Measurements from ENCODE around the gene C14orf180. TPM values are rescaled to one million over a fixed set of nuclear protein-coding genes. Genes with fewer than 3 reads are reported as not detected.
A peak's percentile ranks its signal among the peaks of the same experiment; 100 is the strongest.

The C14orf180 gene
- total RNA-seq, 1 experiment from 2014 or later, result not detected

DNA sequence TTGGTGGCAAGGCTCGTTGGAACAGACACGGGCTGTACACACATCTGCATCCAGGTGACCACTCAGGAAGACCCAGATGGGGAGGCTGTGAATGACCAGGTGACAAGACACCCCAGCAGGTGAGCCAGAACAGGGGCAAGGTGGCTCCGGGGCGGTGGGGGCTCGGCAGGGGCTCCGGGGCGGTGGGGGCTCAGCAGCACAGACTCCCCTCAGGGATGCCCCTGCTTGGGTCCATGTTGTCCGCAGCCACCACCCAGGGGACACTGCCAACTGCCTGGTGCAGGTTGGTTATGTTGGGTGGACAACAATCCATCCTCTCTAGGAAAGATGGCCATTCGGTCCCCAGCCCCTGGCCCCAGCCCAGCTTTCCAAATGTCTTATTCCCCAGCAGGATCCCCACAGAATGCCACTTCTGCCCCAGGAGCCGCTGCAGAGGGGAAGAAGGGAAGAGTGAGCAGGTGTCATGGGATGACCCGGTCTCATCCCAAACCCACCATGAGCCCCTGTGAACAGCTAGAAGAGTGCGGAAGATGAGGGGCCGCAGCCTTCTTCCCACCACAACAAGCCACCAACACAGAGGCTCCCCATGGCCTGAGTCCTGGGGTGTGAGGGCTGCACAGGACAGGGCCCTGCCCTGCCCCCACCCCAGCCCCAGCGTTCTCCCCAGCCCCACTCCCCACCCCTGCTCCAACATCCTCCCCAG is 31.4 kb upstream of the C14orf180 start:
- in situ Hi-C loops (cut with HindIII; ENCODE audit: low pct_unique_long_range_greater_than_20kb, low sequenced_read_pairs), result no loop called here
- no peak for DNase-seq (ENCODE audit: low read depth, low spot score)

- in situ Hi-C loops (cut with HindIII; ENCODE audit: low pct_unique_long_range_greater_than_20kb, low sequenced_read_pairs), result no loop called here
These were observed 30.6 kb upstream of the C14orf180 start for GRCh38 chr14:104548802-104549535.

GRCh38 chr14:104549536-104550339 is 29.8 kb upstream of the C14orf180 start:
- in situ Hi-C loops (cut with HindIII; ENCODE audit: low pct_unique_long_range_greater_than_20kb, low sequenced_read_pairs), result no loop called here

More at GRCh38 chr14:104548802-104549535, 30.6 kb upstream of the C14orf180 start:
- DNase-seq (ENCODE audit: low read depth, low spot score), result no peak

GRCh38 chr14:104550340-104550860 is 29.2 kb upstream of the C14orf180 start:
- in situ Hi-C loops (cut with HindIII; ENCODE audit: low pct_unique_long_range_greater_than_20kb, low sequenced_read_pairs), result no loop called here
- DNase-seq (ENCODE audit: low read depth, low spot score), result no peak

More at GRCh38 chr14:104549536-104550339, 29.8 kb upstream of the C14orf180 start:
- DNase-seq (ENCODE audit: low read depth, low spot score), result no peak

- peak; percentile 29 for DNase-seq (ENCODE audit: low read depth, low spot score)
- in situ Hi-C loops (cut with HindIII; ENCODE audit: low pct_unique_long_range_greater_than_20kb, low sequenced_read_pairs), result no loop called here
These were observed 28.5 kb upstream of the C14orf180 start for GRCh38 chr14:104550861-104551728.

DNA sequence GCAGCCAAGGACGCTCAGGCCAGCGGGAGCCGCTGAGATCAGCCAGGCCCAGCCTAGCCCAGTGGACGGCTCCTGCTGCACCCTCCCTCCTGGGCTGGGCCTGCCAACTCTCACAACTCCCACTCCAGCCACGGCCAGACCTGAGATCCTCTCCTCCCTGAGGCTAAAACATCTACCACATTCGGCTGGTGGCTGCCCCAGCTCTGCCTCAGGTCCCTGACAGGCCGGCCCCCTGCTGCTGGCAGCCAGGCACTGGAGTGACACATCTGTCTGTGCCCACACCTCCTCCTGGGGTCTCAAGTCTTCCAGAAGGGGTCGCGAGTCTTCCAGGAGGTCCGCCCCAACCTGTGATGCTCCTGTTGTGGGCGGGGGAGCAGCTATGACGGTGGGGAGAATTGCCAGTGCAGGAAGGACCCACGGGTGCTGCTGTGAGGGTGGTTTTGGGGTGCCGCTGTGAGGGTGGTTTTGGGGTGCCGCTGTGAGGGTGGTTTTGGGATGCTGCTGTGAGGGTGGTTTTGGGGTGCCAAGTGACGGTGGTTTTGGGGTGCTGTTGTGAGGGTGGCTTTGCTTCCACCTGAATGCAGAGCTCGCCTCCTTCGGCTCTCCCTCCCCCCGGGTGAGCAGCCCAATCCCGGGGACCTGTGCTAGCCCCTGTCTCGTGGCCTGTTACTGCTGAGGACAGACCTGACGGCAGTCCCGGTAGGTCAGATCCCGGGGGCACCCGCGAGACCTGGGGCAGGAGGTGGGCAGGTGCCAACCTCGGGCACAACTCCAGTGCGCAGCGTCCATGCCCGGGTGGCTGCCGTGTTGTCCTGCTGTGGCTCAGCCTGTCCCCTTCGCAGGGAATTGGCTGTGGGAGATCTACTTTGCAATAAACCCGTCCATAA is 27.5 kb upstream of the C14orf180 start:
- in situ Hi-C loops (cut with HindIII; ENCODE audit: low pct_unique_long_range_greater_than_20kb, low sequenced_read_pairs), result no loop called here

GRCh38 chr14:104552738-104553125 is 26.8 kb upstream of the C14orf180 start:
- in situ Hi-C loops (cut with HindIII; ENCODE audit: low pct_unique_long_range_greater_than_20kb, low sequenced_read_pairs), result no loop called here
- DNase-seq (ENCODE audit: low read depth, low spot score), result no peak

More for the DNA sequence above, 27.5 kb upstream of the C14orf180 start:
- no peak for DNase-seq (ENCODE audit: low read depth, low spot score)

GRCh38 chr14:104553166-104554087 is 26.1 kb upstream of the C14orf180 start:
- no peak for DNase-seq (ENCODE audit: low read depth, low spot score)
- in situ Hi-C loops (cut with HindIII; ENCODE audit: low pct_unique_long_range_greater_than_20kb, low sequenced_read_pairs), result no loop called here

GRCh38 chr14:104554088-104554607 is 25.4 kb upstream of the C14orf180 start:
- in situ Hi-C loops (cut with HindIII; ENCODE audit: low pct_unique_long_range_greater_than_20kb, low sequenced_read_pairs), result no loop called here
- DNase-seq (ENCODE audit: low read depth, low spot score), result no peak

DNA sequence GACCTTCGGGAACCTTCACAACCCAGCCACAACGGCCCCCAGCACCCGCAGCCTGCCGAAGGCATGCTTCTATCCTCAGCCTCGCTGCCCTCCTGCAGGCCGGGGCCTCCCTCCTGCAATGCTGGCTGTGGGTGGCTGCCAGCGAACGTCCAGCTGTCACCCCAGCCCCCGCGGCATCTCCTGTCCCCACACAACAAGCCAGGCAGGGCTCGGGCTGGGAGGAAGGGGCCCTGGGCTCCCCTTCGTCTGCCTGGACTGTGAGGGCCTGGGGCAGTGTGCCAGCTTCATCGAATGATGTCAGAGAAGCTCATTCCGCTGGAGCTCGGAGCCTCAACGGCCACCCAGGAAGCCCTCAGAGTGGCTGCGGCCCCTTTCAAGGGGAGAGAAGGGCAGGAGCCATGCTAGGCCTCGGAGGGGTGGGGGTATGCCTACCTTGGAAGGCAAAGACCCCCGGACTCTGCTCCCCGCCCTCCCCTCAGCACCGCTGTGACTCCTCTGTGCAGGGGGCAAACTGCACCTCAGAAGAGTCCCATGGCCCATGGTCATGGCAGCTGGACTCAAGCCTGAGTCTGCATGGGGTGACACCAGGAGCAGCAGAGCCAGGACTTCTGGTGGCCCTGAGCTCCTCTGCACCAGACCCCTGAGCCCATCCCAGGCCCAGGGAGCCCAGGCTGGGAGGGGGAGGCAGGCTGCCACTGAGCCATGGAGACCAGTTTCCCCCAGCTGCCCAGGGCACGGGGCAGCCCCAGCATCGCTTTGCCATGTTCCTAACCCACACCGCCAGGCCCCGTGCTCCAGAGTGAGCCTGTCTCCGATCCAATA is 24.7 kb upstream of the C14orf180 start:
- in situ Hi-C loops (cut with HindIII; ENCODE audit: low pct_unique_long_range_greater_than_20kb, low sequenced_read_pairs), result no loop called here
- DNase-seq (ENCODE audit: low read depth, low spot score), result no peak

DNA sequence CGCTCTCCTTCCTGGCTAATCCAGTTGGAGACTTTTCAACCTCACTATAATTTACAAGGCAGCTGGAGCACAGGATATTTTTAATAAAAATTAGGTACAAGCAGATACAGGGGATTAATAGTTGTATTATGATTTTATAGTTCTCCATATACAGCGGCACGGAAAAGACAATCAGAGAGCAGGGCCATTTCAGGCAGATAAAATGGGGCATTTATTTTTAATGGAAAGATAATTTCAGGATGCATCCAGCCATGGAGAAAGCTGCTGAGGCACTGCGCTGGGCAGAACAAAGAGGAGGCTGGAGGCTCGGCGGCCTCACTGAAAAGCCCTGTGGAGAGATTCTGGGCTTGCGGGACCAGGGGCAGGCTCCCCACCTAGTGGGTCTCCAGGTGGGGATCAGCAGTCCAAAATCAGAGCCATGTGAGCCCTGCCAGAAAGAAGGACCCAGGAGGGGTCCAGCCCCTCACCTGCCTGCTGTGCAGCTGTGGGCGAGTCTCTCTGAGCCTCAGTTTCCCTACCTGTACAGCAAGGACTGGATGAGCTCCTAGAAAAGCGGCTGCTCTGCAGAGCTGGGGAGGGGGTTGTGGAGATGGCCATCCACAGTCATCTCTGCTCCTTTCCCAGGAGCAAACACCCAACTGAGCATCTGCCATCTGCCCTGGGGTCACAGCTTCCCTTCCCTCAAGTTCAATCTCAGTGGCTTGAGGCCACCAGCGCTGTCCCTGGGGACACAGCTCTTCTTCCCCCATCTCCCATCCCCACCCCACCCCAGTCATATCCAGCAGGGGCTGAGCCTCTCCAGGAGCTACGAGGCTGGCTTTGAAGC is 23.9 kb upstream of the C14orf180 start:
- in situ Hi-C loops (cut with HindIII; ENCODE audit: low pct_unique_long_range_greater_than_20kb, low sequenced_read_pairs), result no loop called here
- no peak for DNase-seq (ENCODE audit: low read depth, low spot score)

DNA sequence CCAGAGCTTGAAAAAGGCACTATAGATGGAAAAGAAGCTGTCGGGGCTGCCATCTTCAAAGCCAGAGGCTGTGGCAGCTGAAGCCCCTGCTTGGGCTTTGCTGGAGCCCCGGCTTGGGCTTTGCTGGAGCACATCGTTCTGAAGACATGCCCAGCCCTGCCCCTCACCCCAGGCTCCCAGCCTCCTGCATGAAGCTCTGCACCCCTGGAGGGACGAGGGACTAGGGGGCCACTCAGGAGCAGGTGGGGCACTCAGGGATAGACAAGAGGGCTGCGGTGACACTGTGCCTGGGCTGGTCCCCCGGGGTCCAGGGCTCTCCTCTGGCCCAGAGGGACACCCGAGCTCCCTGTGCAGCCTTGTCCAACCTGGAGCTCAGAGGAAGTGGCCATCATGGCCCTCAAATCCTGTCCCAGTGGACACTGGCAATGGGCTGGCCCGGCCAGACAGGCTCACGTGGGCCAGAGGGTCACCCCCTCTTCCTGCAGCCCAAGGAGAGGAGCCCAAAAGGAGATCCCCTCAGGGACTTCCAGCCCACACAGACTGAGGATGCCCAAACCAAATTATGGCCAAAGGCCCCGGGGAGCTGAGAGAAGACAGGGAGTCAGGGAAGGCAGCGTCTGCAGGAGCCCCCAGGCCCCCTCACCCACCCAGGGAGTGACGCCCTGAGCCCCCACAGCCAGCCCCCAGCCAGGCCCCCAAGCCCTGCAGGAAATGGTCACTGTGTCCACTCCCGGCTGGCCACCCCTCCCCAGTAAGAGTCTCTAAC is 23.1 kb upstream of the C14orf180 start:
- in situ Hi-C loops (cut with HindIII; ENCODE audit: low pct_unique_long_range_greater_than_20kb, low sequenced_read_pairs), result no loop called here
- DNase-seq (ENCODE audit: low read depth, low spot score), result no peak

DNA sequence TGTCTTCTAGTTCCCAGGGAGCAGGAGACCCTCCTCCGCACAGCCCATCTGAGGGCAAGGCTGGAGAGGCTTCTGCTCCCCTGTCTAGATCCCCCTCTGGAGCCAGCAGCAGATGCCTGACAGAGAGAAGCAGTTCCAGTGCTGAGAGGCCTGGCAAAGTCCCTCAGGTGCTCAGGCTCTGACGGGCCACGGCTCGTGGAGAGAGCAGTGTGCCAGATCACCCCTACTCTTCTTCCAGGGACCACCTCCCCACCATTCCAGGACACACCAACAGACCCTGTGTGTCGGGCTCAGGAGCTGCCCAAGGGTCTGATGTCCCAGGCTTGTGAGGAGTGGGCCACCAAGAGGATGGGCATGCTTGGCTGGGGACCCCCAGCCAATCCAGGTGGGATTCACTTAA is 22.5 kb upstream of the C14orf180 start:
- DNase-seq (ENCODE audit: low read depth, low spot score), result no peak
- in situ Hi-C loops (cut with HindIII; ENCODE audit: low pct_unique_long_range_greater_than_20kb, low sequenced_read_pairs), result no loop called here

Measured in SK-MEL-5 (cell line).